NCI-H1105 treated with DMSO at 0.1 percent for 48 hours (cell line): ENCODE results near the gene WWOX.
A peak's percentile ranks its signal among the peaks of the same experiment; 100 is the strongest.
"Not testable (repeated sequence)": the region's sequence is repeated elsewhere in the genome, so short reads cannot be mapped to it uniquely, and the experiment has no call there.

Experiments
- DNase-seq: peaks from one replicate; lab custom pipeline; 2025; lab: John Stamatoyannopoulos, UW

WWOX gene

DNA sequence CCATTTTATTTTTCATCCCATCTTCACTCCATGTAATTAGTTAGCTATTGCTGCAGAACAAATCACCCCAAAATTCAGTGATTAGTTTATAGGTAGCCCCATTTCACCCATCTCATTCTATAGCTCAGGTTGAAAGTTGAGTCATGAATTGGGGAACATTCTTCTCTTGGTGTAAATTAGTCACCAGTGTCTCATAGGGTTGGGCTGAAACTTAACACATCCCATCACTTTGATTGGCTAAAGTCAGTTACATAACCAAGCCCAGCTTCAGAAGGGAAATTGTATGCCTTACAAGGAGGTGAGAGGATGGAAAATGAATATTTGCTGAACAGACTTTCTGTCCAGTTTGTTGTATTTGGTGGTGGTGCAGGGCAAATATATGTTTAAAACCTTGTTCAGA is 477.5 kb downstream of the WWOX start:
- no peak for DNase-seq

DNA sequence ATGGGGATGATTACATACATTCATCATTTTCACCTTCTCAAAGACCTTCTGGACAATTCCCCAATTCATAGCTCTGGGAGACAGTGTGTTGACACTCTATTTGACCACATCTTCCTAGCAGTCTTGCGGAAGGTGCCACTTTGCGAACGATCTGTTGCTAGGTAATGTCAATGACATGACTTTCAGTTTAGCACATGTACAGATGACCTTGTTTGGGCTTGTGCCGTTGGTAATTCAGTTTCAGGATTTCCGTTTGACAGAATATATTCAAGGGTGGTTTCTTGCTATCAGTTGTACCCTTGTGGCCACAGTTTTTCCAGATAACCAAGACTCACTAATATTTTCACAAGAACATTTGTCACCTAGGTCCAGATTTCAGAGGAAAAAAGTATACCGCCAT is 478.2 kb downstream of the WWOX start:
- DNase-seq = no peak

DNA sequence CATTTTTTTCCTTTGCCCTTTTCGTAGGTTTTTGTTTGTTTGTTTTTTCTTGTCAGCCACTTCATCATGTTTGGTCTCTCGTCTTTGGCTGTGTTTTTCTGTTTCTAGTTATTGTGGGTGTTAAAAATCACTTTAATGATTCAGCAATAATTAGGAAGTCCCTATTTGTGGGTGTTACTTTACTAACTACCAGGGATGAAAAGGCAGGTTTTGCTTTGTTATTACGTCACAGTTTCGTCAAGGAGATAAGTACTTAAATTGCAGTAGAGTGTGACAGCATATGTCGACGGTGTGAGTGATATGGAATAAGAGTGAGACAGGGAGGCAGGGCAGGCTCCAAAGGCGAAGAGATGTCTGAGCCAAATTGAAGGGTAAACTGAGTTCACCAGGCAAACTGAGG is 479.6 kb downstream of the WWOX start:
- no peak for DNase-seq

DNA sequence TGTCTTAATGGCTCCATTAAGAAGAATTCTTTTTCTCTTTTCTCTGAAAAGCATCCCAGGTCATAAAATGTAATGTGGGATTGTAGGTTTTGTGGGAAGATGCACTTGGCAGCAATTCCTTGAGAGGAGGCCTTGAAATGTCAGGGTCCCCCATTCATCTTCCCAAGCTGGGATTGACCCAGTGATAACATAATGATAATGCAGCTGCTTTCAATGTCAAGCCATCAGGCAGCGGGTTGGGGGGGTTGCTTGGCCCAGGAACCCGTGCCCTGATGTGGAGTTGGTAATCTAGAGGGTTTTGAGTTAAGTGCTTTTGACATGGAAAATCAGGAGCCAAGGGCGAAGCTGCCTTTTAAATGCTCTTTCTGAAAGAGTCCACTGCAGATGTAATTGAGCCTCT is 484.0 kb downstream of the WWOX start:
- peak; percentile 27 for DNase-seq

DNA sequence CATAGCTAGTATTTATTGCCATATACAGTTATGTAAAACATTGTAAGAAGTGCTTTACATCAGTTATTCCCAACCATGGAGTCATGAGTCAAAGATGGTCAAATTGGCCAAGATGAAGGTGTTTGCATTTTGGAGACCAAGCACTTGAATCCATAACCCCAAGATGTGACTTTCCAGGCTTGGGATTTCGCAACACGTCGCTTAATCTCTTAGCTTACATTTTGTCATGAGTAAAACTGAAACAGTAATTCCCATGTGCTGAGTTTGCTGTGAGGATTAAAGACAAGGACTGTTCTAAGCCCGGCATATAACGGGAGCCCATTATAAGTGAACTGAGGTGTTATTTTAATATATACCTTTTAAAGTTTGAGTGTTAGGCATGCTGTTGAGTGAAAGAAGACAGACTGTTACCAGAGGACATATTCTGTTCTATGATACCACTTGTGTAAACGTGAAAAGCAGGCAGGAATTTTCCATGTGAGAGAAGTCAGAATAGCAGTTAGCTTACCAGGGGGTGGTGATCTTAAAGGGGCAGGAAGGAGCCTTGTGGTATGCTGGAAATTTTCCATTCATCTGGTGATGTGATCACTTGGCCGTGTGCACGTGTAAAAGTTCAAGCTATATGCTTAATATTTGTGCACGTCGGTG is 484.9 kb downstream of the WWOX start:
- no peak for DNase-seq

DNA sequence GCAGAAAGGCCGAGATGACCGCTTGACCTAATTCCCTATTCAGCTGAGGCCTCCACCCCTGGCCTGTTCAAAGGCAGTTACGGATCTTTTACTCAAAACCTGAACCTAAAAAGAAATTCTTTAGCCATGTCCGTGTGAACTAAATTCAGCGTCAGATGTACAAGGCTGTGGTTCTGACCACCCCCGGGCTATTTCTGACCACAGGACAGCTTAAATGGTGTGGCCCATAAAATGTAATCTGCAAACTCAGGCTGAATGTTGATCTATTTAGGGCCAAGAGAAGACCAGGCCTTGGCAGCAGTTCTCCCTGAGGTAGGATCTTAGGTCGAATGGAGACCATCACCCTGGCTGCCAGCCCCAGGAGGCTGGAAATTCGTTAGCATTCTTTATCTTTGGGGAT is 485.5 kb downstream of the WWOX start:
- no peak for DNase-seq

DNA sequence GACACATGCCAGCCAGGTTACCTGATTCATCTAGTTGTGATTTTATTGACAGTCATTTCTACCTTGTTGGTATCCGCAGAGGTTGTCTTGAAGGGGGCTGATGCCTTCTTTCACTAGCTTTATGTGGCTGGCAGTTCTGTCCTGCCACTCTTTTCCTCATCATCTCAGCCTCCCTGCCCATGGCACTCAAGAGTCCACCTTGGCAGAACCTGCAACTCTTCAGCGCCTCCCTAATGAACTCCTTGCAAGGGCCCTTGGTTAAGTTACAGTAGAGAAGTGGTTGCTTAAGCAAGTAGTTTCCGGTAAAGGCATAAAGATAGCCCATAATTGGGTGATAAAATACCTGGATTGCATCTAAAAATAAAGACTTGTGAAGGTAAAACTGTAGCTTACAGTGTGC is 489.9 kb downstream of the WWOX start:
- no peak for DNase-seq

DNA sequence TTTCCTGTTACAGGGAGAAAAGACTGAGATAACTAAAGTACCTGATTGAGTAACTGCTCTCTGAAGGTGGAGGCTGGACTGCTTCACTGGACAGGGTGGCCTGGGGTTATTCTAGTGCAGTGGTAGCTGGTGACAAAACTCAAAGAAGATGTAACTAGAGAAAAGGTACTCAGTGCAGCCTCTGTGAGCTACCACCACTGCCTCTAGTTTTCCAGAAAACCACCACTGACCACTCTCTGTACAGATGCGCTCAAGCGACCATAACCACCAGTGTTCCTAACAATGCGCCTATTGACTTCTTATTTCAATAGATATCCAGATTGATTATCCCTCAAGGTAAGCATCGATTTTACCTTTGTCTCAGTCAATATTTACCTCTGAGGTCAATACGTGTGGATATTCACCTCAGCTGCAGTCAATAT is 492.2 kb downstream of the WWOX start:
- DNase-seq = no peak

DNA sequence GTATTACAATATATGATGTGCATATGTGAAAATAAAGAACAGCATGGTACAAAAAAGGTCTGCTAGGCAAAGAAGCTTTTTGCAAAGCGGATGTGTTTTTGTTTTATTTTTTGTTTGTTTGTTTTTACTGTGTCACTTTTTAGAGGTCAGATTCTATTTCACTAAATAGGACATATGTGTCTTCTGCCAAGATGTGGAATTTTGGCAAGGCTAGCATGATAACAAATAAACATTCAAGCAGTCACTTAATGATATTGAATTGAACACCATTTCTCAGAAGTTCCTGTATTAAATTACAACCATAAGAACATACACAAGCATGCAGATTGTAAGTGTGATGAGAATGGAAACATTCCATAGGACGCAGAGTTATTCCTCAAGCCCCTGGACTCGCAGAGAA is 492.7 kb downstream of the WWOX start:
- DNase-seq = no peak

DNA sequence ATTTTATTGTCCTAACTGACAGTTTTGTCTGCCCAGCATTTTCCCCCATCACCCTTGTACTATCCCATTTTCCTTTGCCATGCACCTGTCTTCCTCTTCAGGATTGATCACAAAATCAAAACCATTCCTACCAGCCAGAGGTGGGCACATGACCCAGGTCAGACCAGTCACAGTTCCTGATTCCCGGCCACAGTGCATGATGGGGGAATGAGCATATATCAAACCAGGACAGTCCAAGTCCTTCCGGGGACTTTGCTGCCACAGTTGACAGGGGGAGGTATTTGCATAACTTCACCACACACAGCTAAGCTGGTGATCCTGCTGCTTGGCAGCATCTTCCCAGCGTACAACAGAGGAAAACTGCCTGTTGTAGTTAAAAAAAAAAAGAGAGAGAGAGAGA is 493.9 kb downstream of the WWOX start:
- DNase-seq = no peak

DNA sequence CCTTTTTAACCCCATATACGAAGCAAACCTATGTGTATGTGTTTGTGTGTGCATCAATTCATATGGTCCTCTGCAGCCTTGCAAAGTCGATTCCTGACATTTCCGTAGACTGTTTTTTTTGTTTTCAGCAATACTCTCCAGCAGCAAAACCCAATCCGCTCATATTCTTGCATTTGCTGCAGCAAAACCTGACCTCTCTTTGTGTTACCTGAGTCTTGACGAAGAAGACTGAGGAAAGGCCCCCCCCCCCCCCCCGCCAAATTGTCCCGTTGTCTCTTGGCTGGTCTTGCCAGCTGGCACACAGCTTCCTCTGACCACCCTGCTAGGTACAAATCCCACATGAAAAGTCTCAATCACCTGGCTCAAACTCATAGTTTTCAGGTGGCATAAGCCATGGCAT is 494.7 kb downstream of the WWOX start:
- DNase-seq = no peak

DNA sequence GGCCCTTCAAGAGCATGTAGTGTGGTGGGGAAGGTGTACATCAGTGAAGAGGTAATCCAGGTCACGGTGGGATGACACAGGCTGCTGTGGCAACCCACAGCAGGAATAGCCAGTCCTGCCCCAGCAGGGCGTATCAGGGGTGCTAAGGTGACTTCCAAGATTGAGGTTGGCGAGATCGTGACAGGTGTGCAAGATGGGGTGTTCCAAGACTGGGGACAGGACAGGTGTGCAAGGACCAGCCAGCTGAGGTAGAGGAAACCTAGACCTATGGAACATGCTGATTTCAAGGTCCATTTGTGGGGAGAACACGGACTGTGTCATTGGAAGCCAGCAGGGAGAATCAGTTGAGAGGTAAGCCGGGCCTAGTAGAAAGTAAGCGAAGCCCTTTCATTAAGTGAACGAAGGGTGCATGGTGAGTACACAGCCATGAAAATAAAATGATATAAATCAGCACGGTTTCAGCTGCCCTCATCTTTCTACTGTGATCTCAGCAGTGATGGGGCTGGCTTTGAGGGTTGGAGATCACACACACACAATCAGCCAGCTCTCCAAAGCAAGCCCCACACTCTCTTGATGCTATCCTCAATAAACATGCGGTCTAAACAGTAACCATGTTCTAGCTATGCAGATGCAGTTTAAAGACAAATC is 497.0 kb downstream of the WWOX start:
- no peak for DNase-seq

DNA sequence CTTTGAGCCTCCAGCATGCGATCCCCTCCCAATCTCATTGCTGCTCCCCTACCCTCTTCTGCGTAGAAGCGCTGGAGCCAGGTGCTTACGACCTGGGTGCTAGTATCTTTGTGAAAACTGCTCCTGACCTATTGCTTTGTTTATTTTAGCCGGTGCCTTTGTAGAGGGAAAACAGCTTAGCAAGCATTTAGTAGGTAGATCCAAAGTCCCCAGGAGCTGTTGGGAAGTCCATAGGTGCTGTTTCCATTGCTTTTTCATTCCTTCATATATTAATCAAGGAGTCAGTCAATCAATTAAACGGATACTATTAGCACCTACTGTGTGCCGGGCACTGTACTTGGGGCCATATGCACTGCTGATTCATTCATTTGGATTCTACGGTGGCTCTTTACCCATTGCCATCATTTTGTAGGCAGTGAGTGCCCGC is 497.6 kb downstream of the WWOX start:
- DNase-seq = no peak

DNA sequence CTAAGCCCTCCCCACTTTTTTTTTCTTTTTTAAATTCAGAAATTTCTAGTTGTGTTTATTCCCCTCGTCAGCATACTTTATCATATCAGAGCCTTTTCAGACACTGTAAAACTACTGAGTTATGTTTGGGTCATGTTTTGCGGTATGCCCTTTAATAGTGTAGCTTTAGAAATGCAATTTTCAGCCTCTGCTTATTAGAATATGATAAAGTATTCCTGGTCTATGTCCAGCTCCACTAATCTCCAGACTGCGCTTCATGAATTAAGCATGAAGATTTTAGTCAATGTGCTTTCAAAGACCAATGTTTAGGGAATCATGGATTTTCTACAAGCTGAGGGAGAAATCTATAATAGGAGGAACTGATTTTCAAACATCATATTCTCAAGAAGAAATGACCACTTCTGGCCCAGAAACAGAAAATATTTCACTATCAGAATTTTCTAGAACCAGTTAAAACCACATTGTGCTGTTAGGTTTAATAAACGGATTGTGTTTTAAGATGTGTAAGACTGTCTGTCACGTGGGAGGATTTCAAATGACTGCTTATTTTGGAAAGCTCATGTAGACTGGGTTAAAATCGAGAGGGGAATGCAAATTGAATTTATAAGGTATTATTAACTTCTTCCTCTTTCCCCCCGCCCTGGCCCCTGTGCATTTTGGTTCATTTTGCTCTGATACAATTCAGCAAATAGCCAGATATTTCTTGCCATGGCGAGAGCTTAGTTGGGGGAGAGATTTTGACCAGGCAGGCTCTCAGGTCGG is 498.5 kb downstream of the WWOX start:
- DNase-seq = no peak

DNA sequence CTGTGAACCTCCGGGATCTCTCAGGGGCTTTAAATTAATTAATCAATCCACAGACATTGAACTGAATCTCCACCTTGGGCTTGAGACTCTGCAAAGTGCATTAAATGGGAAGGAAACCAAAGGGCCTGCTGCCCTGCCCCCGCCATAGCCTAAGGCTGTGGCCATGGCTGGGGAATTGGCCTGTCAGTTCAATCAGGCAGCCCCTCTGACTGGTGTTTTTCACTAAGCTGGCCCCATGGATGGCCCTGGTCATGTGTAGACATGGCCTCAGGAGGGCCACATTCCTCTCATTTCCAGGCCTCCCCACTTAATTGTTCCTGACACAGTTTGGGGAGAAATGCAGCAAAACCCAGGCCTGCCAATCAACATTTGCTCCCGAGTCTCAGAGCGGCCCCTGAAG is 499.8 kb downstream of the WWOX start:
- no peak for DNase-seq

DNA sequence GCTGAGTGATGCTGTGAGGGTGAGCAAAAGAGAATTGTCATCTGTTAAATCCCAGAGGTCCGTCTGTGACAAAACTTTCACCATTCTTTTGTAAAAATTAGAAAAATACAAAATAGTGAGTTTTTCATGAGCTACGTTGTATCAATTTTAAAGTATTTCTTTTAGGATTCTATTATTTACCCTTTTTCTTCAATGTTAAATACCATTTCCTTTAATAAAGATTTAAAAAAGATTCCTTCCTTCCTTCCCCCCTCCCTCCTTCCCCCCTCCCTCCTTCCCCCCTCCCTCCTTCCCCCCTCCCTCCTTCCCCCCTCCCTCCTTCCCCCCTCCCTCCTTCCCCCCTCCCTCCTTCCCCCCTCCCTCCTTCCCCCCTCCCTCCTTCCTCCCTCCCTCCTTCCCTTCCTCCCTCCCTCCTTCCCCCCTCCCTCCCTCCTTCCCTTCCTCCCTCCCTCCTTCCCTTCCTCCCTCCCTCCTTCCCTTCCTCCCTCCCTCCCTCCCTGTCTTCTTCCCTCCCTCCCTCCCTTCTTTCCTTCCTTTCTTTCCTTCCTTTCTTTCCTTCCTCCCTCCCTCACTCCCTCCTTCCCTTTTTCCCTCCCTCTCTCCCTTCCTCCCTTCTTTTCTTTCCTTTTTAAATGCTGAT is 505.1 kb downstream of the WWOX start:
- DNase-seq = not testable (repeated sequence)

DNA sequence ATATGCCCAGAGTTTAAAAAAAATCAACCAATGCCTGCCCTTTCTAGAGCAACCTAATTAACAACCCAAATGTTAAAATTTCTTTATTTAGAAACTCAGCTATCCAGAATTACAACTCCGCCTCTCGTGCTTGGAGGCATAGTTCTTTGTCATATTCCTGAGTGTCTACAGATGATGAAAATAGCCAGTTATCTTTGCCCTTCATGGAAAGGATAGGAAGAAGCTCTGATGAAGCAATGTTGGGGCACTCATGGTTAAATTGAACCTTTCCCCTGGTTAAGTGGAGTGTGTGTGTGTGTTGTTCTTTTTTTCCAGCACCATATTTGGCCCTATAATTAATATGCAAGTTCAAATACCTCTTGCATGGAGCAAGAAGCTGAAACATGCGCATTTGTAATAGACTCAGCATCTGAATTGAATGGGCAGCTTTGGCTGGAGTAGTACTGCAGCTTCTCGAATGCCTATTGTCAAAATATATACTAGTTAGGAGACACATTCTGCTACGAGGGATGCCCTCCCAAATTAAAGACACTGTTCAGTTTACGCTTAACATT is 506.2 kb downstream of the WWOX start:
- DNase-seq = peak; percentile 2

DNA sequence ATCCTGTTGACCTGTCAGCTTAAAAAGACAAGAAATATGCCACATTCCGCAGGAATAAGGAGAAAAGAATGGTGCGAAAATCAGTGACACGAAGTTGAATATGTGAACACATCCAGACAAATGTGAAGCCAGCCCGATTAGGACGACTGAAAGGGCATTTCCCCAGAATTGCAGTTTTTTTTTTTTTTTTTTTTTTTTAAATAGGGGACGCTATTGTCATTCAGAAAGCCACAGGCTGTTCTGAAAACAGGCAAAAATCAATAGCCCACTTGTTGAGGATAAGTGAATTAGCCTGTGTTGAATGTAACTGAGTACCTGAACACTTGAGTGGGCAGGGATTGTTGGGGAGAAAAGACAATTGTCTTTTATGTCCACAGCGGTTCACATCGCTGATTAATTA is 507.1 kb downstream of the WWOX start:
- peak; percentile 70 for DNase-seq

DNA sequence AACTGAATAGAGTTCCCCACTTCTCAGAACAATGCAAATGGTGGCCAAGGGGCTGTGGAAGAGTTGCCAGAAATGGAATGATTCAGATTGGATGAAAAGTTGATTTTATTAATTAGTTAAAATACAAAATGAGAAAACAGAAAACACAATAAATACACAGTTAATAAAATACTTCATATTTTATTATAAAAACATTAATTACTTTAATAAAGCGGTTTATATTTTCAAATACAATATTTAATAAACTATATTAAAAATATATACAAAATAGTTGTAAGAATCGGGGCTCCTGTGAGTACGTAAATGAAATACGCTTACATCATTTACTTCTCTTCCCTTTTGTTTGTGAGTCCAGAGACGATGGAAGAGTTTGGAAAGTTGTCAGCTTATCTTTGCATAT is 507.6 kb downstream of the WWOX start:
- DNase-seq = no peak

DNA sequence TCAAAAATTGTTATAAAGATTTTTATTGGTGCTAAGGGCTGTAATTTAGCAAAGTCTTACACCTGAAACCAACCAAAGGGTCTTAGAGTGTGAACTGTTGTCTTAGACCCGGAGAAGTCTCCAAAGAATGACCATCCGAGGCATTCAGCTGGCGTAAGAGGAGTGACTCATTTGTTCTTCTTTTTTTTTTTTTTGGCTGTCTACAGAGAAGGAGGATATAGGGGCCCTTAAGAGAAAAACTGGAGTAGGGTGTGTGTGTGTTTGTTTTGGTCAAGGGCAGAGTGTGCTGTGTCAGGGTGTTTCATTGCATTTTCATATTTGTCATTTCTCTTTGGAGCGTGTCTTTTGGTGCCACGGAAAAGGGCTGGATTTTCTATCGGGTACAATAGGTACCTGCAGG is 508.0 kb downstream of the WWOX start:
- DNase-seq = no peak

DNA sequence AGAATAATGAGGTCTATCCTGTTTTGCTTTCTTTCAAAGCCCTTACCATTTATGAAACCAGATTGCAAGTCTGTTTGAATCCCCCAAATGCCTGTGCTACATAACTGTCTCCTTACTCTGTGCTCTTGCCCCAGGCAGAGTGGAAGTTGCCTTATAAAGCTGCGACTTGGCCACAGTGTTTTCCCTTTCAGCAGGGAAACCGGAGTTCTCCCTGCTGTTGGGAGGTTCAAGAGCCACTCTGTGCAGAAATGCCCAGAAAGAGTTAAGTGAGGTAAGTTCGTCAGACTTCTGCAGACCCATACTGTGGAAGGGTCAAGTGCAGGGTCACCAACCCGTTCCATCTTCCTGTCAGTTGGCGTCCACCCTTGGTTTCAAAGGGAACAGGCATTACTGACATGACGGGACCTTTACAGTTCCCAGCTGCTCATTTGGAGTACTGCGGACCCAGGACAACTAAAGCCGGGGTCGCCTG is 508.9 kb downstream of the WWOX start:
- no peak for DNase-seq
